Endothelial cell of umbilical vein (primary cell): Measurements from ENCODE around the gene PLXND1. TPM values are rescaled to one million over a fixed set of nuclear protein-coding genes. Genes with fewer than 3 reads are reported as not detected.
A peak's percentile ranks its signal among the peaks of the same experiment; 100 is the strongest.

Source experiments
- BruUV-seq: library from RNA; stranded (reverse); fragments of 400-500 nt; replicated peaks from 2 replicates; lab custom pipeline; 2021; lab: Mats Ljungman, UMichigan
- CTCF ChIA-PET: fragments of 300-600, 350-600 bp; sonication (Branson Sonifier 250); formaldehyde crosslinking; loops from one replicate; lab custom pipeline; 2021; ENCODE audit warnings: antibody characterized with exemption, inconsistent platforms; lab: Charles Lee
- POLR2A ChIA-PET: fragments of 300-600, 350-600 bp; sonication (Branson Sonifier 250); formaldehyde crosslinking; loops from one replicate; lab custom pipeline; 2021; ENCODE audit warnings: antibody characterized with exemption, inconsistent platforms; lab: Charles Lee
- DNase-seq: peaks from one replicate; pipeline ENCODE4 v3.0.0-alpha.2; 2011; ENCODE audit warnings: low read depth, low spot score
- FAIRE-seq: peaks from 2 replicates; lab custom pipeline; 2011; peaks lifted over from hg19 to GRCh38; lab: Jason Lieb, UNC
- H2AFZ ChIP-seq: 2 replicates; pipeline ENCODE4 v1.6.0; 2012; ENCODE audit warnings: low read depth, low read length, control low read depth, inconsistent platforms
- H3K27ac ChIP-seq: 2 replicates; pipeline ENCODE4 v1.5.1; 2011; ENCODE audit warnings: low read depth, mild to moderate bottlenecking, control low read depth, low read length, moderate library complexity; ENCODE audit not compliant: insufficient read depth
- H3K27me3 ChIP-seq, 2 experiments: 2 replicates each; pipeline versions ENCODE4 v1.6.0 to v1.6.1; 2011; ENCODE audit warnings: low read length in 2 of 2, mixed read lengths in 1 of 2; ENCODE audit not compliant: control insufficient read depth in 2 of 2, insufficient read depth in 2 of 2
- H3K36me3 ChIP-seq, 2 experiments: 2 replicates in 1 of 2; 3 replicates in 1 of 2; pipeline ENCODE4 v1.5.1; 2011; ENCODE audit warnings: low read length in 2 of 2, mild to moderate bottlenecking in 1 of 2, moderate library complexity in 1 of 2; ENCODE audit not compliant: control insufficient read depth in 2 of 2, insufficient read depth in 2 of 2; ENCODE audit errors: extremely low read depth in 1 of 2
- H3K4me1 ChIP-seq: 3 replicates; pipeline ENCODE4 v1.5.1; 2011; ENCODE audit warnings: mild to moderate bottlenecking, low read length; ENCODE audit not compliant: control insufficient read depth, insufficient read depth; ENCODE audit errors: extremely low read depth
- H3K4me2 ChIP-seq: 2 replicates; pipeline ENCODE4 v1.6.1; 2011; ENCODE audit warnings: low read length, control low read depth, mixed read lengths; ENCODE audit not compliant: insufficient read depth
- H3K4me3 ChIP-seq, 3 experiments: fragments of 200-600 bp in 1 of 3; sonication (generic), shearing (Covaris generic) in 1 of 3; replicated peaks in 1 of 3; 2 replicates each; pipeline ENCODE4 v1.5.1; 2011 to 2016; ENCODE audit warnings: control low read depth in 3 of 3, low read length in 3 of 3, mild to moderate bottlenecking in 2 of 3, inconsistent platforms in 1 of 3, low read depth in 1 of 3, moderate library complexity in 1 of 3; ENCODE audit not compliant: insufficient read depth in 1 of 3
- H3K79me2 ChIP-seq: 2 replicates; pipeline ENCODE4 v1.6.0; 2012; ENCODE audit warnings: low read length, inconsistent platforms; ENCODE audit not compliant: control insufficient read depth, insufficient read depth
- H3K9ac ChIP-seq: replicated peaks from 2 replicates; pipeline ENCODE3; 2011; ENCODE audit warnings: low read length, control low read depth; ENCODE audit not compliant: insufficient read depth; ENCODE audit errors: extremely low read depth
- H3K9me1 ChIP-seq: replicated peaks from 3 replicates; pipeline ENCODE4 v1.6.0; 2011; ENCODE audit warnings: mild to moderate bottlenecking, low read length; ENCODE audit not compliant: control insufficient read depth, insufficient read depth; ENCODE audit errors: extremely low read depth
- H3K9me3 ChIP-seq: replicated peaks from 2 replicates; pipeline ENCODE4 v1.5.1; 2012; ENCODE audit warnings: low read length, inconsistent platforms; ENCODE audit not compliant: control insufficient read depth, insufficient read depth
- H4K20me1 ChIP-seq: replicated peaks from 2 replicates; pipeline ENCODE3; 2011; ENCODE audit warnings: mild to moderate bottlenecking, low read length; ENCODE audit not compliant: control insufficient read depth, insufficient read depth; ENCODE audit errors: extremely low read depth
- CTCF ChIP-seq, 2 donors: IDR thresholded peaks; 1 replicate in 1 of 2; 2 replicates in 1 of 2; pipeline ENCODE4 v1.5.1; 2011; ENCODE audit warnings: low read length in 2 of 2, mild to moderate bottlenecking in 2 of 2, moderate library complexity in 2 of 2, control low read depth in 1 of 2, inconsistent platforms in 1 of 2, low read depth in 1 of 2; ENCODE audit not compliant: insufficient read depth in 1 of 2; ENCODE audit errors: extremely low read depth in 1 of 2
- EZH2 ChIP-seq: IDR thresholded peaks from 2 replicates; pipeline ENCODE4 v1.6.1; 2012; ENCODE audit warnings: borderline replicate concordance, low read depth, mild to moderate bottlenecking, moderate library complexity, low read length, inconsistent platforms; ENCODE audit not compliant: severe bottlenecking
- FOS ChIP-seq: IDR thresholded peaks from 2 replicates; pipeline ENCODE4 v1.6.1; 2011; ENCODE audit warnings: mild to moderate bottlenecking, low read length, moderate library complexity, borderline replicate concordance; ENCODE audit not compliant: insufficient read depth
- GATA2 ChIP-seq: IDR thresholded peaks from 2 replicates; pipeline ENCODE4 v1.7.0; 2011; ENCODE audit warnings: low read depth, mild to moderate bottlenecking, moderate library complexity, mixed read lengths, low read length; ENCODE audit not compliant: insufficient read length, insufficient read depth
- JUN ChIP-seq: IDR thresholded peaks from 2 replicates; pipeline ENCODE4 v1.6.1; 2011; ENCODE audit warnings: borderline replicate concordance, low read depth; ENCODE audit not compliant: insufficient read length, insufficient read depth
- MAX ChIP-seq: IDR thresholded peaks from 2 replicates; pipeline ENCODE4 v1.6.1; 2011; ENCODE audit not compliant: insufficient read depth, insufficient read length
- MYC ChIP-seq: IDR thresholded peaks from one replicate; pipeline ENCODE4 v1.6.1; 2011; ENCODE audit warnings: mild to moderate bottlenecking, low read depth, low read length
- POLR2A ChIP-seq: IDR thresholded peaks from 2 replicates; pipeline ENCODE4 v1.6.1; 2012; ENCODE audit warnings: low read depth, mild to moderate bottlenecking, control low read depth, low read length
- POLR2AphosphoS5 ChIP-seq: IDR thresholded peaks from 2 replicates; pipeline ENCODE4 v1.6.1; 2012; ENCODE audit warnings: low read depth, mild to moderate bottlenecking, control low read depth, low read length, moderate library complexity; ENCODE audit not compliant: insufficient read depth
- dilution Hi-C: fragments of 300-500 bp; cut with MboI; formaldehyde crosslinking; loops from one replicate; pipeline ENCODE4 v1.15.0; 2019; ENCODE audit warnings: low sequenced_read_pairs; ENCODE audit not compliant: extremely low pct_ligation_motif_present
- intact Hi-C: fragments of 100-400 bp; cut with micrococcal nuclease; formaldehyde crosslinking; loops from one replicate; pipeline ENCODE4 v1.10.0; 2022
- polyA plus RNA-seq, 4 experiments: library from polyadenylated mRNA; depleted of rRNA in 3 of 4; stranded (reverse) in 3 of 4; unstranded in 1 of 4; fragments of >200 nt; gene quantifications; 2 replicates each; pipeline versions ENCODE4 v1.2.1 to v1.2.3, GENCODE V29; 2011 to 2012; ENCODE audit warnings: missing spikeins in 1 of 4
- total RNA-seq: library from RNA; stranded (reverse); gene quantifications from 2 replicates; pipeline ENCODE4 v1.2.3, GENCODE V29; 2021

The PLXND1 gene
- total and polyA plus RNA-seq, 2 donors (not counting 3 experiments of a cell fraction or from before 2014, with no cell fraction given), result 300 to 834 TPM

GRCh38 chr3:129594409-129594808, 12.1 kb downstream of the PLXND1 start:
- H3K36me3 ChIP-seq, result no peaks in the 10 kb centered on the region
- no peaks in the 10 kb centered on the region for H4K20me1 ChIP-seq
- no peak overlapping the region for H2AFZ ChIP-seq
- H3K27me3 ChIP-seq, result no peaks in the 10 kb centered on the region
- no peak for DNase-seq
- intact Hi-C loops (no loop called here), dilution Hi-C loops (no loop called here)
- peak overlapping the region; percentile 91 for H3K27ac ChIP-seq
- no peaks in the 10 kb centered on the region for H3K9me3 ChIP-seq
- no peak for FAIRE-seq
- POLR2A ChIA-PET, result interaction anchor here (1.1 to 2.8 kb wide), 4 partner anchors 9 to 155 kb away, joined by 3 to 10 read pairs (median 4); partner anchors contain the start of genes IFT122 and MBD4
- H3K9ac ChIP-seq, result peak overlapping the region; percentile 11
- CTCF ChIA-PET, result interaction anchor here (0.8 to 4.0 kb wide), 6 partner anchors 10 to 211 kb away, joined by 3 to 33 read pairs (median 4); partner anchors contain the start of gene PLXND1
- H3K4me2 ChIP-seq, result peak overlapping the region; percentile 21
- BruUV-seq, result no TSS peak
- TF ChIP-seq POLR2AphosphoS5 (no peak), EZH2 (no peak), GATA2 (no peak), MYC (no peak), JUN (no peak), FOS (no peak), POLR2A (no peak), MAX (no peak), CTCF (IDR thresholded peaks at IDR 0.05; ENCODE audit: extremely low read depth in 1 of 2, insufficient read depth in 1 of 2, low read depth in 1 of 2, low read length in 2 of 2) (no peak)
- no peak overlapping the region for H3K4me3 ChIP-seq
- no peaks in the 10 kb centered on the region for H3K9me1 ChIP-seq
- peaks cover 94% of the 10 kb centered on the region for H3K4me1 ChIP-seq
- peaks cover 99% of the 10 kb centered on the region for H3K79me2 ChIP-seq
